ENCODE measurements around the gene SLC35G6.

- TF ChIP-seq, protein P1, sequence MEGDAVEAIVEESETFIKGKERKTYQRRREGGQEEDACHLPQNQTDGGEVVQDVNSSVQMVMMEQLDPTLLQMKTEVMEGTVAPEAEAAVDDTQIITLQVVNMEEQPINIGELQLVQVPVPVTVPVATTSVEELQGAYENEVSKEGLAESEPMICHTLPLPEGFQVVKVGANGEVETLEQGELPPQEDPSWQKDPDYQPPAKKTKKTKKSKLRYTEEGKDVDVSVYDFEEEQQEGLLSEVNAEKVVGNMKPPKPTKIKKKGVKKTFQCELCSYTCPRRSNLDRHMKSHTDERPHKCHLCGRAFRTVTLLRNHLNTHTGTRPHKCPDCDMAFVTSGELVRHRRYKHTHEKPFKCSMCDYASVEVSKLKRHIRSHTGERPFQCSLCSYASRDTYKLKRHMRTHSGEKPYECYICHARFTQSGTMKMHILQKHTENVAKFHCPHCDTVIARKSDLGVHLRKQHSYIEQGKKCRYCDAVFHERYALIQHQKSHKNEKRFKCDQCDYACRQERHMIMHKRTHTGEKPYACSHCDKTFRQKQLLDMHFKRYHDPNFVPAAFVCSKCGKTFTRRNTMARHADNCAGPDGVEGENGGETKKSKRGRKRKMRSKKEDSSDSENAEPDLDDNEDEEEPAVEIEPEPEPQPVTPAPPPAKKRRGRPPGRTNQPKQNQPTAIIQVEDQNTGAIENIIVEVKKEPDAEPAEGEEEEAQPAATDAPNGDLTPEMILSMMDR (IDR thresholded peaks at IDR 0.05), result no peak
- no peak for TF ChIP-seq REST (IDR thresholded peaks at IDR 0.05; ENCODE audit: insufficient read depth in 1 of 2, low read depth in 2 of 2, low read length in 1 of 2)
Observed at GRCh38 chr17:7465597-7466275, 15.5 kb upstream of the SLC35G6 start.
